Dendritic cell treated with granulocyte-macrophage colony-stimulating factor and Interleukin-4, amounts not matched to agents 40 ng/mL and 50 ng/mL, for 4 days (primary cell): ENCODE measurements around the gene CDK11B.
"Not testable (repeated sequence)": the region's sequence is repeated elsewhere in the genome, so short reads cannot be mapped to it uniquely, and the experiment has no call there.

Source experiments
- H3K27ac Mint-ChIP-seq: one replicate; pipeline ENCODE4 v1.8.0; 2022; ENCODE audit warnings: mild to moderate bottlenecking, mixed read lengths
- H3K27me3 Mint-ChIP-seq: one replicate; pipeline ENCODE4 v1.8.0; 2022; ENCODE audit warnings: mild to moderate bottlenecking, mixed read lengths
- H3K36me3 Mint-ChIP-seq: one replicate; pipeline ENCODE4 v1.8.0; 2022; ENCODE audit warnings: low read depth, mixed read lengths
- H3K4me1 Mint-ChIP-seq: one replicate; pipeline ENCODE4 v1.8.0; 2022; ENCODE audit warnings: low read depth, mixed read lengths
- H3K4me3 Mint-ChIP-seq: one replicate; pipeline ENCODE4 v1.8.0; 2022; ENCODE audit warnings: mild to moderate bottlenecking, moderate library complexity, mixed read lengths
- H3K9me3 Mint-ChIP-seq: one replicate; pipeline ENCODE4 v1.8.0; 2022; ENCODE audit warnings: mixed read lengths
- intact Hi-C: fragments of 100-400 bp; cut with micrococcal nuclease; formaldehyde crosslinking; loops from one replicate; pipeline ENCODE4 v1.15.0; 2022

Gene CDK11B

GRCh38 chr1:1601564-1602303 is 57.1 kb downstream of the CDK11B start:
- Mint-ChIP-seq H3K36me3 (no peaks in the 10 kb centered on the region), H3K27ac (no peak overlapping the region), H3K4me3 (no peak overlapping the region), H3K4me1 (peaks cover 41% of the 10 kb centered on the region), H3K27me3 (peaks cover 13% of the 10 kb centered on the region), H3K9me3 (no peaks in the 10 kb centered on the region)
- intact Hi-C loops = no loop called here

- H3K9me3 Mint-ChIP-seq = no peaks in the 10 kb centered on the region
- H3K27ac Mint-ChIP-seq = peak overlapping the region; percentile 15
- peaks cover 13% of the 10 kb centered on the region for H3K27me3 Mint-ChIP-seq
- intact Hi-C loops = no loop called here
- H3K4me3 Mint-ChIP-seq = peak overlapping the region; percentile 61
- no peaks in the 10 kb centered on the region for H3K36me3 Mint-ChIP-seq
- peaks cover 39% of the 10 kb centered on the region for H3K4me1 Mint-ChIP-seq
Measured at GRCh38 chr1:1600861-1601563, 57.8 kb downstream of the CDK11B start.

GRCh38 chr1:1599935-1600860 is 58.6 kb downstream of the CDK11B start, which contains the start of gene FNDC10:
Gene FNDC10, minus strand, starts transcription at chr1:1600135. Its CDS starts 120 bp downstream, at chr1:1600015.
- no peaks in the 10 kb centered on the region for H3K36me3 Mint-ChIP-seq
- intact Hi-C loops = no loop called here
- H3K27me3 Mint-ChIP-seq = peaks cover 13% of the 10 kb centered on the region
- peak within 1 kb of the TSS; percentile 40 for H3K27ac Mint-ChIP-seq
- no peaks in the 10 kb centered on the region for H3K9me3 Mint-ChIP-seq
- H3K4me3 Mint-ChIP-seq = peak within 1 kb of the TSS; percentile 71
- peaks cover 39% of the 10 kb centered on the region for H3K4me1 Mint-ChIP-seq

GRCh38 chr1:1599030-1599934 is 59.5 kb downstream of the CDK11B start:
- Mint-ChIP-seq H3K36me3 (no peaks in the 10 kb centered on the region), H3K9me3 (no peaks in the 10 kb centered on the region), H3K27ac (peak overlapping the region; percentile 40), H3K4me3 (peak overlapping the region; percentile 71), H3K4me1 (peaks cover 39% of the 10 kb centered on the region), H3K27me3 (peaks cover 13% of the 10 kb centered on the region)
- intact Hi-C loops = no loop called here

GRCh38 chr1:1598720-1599029 is 60.1 kb downstream of the CDK11B start:
- Mint-ChIP-seq H3K27ac (peak overlapping the region; percentile 40), H3K9me3 (no peaks in the 10 kb centered on the region)
- intact Hi-C loops = no loop called here

GRCh38 chr1:1598051-1598719 is 60.6 kb downstream of the CDK11B start:
- Mint-ChIP-seq H3K27me3 (peaks cover 13% of the 10 kb centered on the region), H3K36me3 (no peaks in the 10 kb centered on the region), H3K27ac (no peak overlapping the region), H3K4me3 (no peak overlapping the region), H3K9me3 (no peaks in the 10 kb centered on the region), H3K4me1 (peaks cover 34% of the 10 kb centered on the region)
- intact Hi-C loops = no loop called here

More at GRCh38 chr1:1598720-1599029, 60.1 kb downstream of the CDK11B start:
- Mint-ChIP-seq H3K36me3 (no peaks in the 10 kb centered on the region), H3K4me3 (peak overlapping the region; percentile 71), H3K27me3 (peaks cover 13% of the 10 kb centered on the region), H3K4me1 (peaks cover 39% of the 10 kb centered on the region)

GRCh38 chr1:1597275-1597930 is 61.4 kb downstream of the CDK11B start:
- H3K4me3 Mint-ChIP-seq = no peak overlapping the region

GRCh38 chr1:1596493-1597274 is 62.1 kb downstream of the CDK11B start:
- no peak overlapping the region for H3K27ac Mint-ChIP-seq
- intact Hi-C loops = no loop called here
- H3K27me3 Mint-ChIP-seq = peaks cover 13% of the 10 kb centered on the region
- no peak overlapping the region for H3K4me3 Mint-ChIP-seq
- peaks cover 19% of the 10 kb centered on the region for H3K4me1 Mint-ChIP-seq
- H3K9me3 Mint-ChIP-seq = no peaks in the 10 kb centered on the region
- H3K36me3 Mint-ChIP-seq = no peaks in the 10 kb centered on the region

More at GRCh38 chr1:1597275-1597930, 61.4 kb downstream of the CDK11B start:
- intact Hi-C loops = no loop called here
- H3K9me3 Mint-ChIP-seq = no peaks in the 10 kb centered on the region
- peaks cover 26% of the 10 kb centered on the region for H3K4me1 Mint-ChIP-seq
- peaks cover 13% of the 10 kb centered on the region for H3K27me3 Mint-ChIP-seq
- no peaks in the 10 kb centered on the region for H3K36me3 Mint-ChIP-seq
- H3K27ac Mint-ChIP-seq = no peak overlapping the region

- H3K4me3 Mint-ChIP-seq, H3K27ac Mint-ChIP-seq, H3K36me3 Mint-ChIP-seq, intact Hi-C loops, H3K9me3 Mint-ChIP-seq: not testable (repeated sequence)
- Mint-ChIP-seq H3K27me3 (peaks cover 13% of the 10 kb centered on the region), H3K4me1 (peaks cover 10% of the 10 kb centered on the region)
Measured at GRCh38 chr1:1595341-1595740, 63.5 kb downstream of the CDK11B start.

- intact Hi-C loops = no loop called here
- no peak overlapping the region for H3K4me3 Mint-ChIP-seq
- no peaks in the 10 kb centered on the region for H3K36me3 Mint-ChIP-seq
- H3K27ac Mint-ChIP-seq = no peak overlapping the region
- peaks cover 15% of the 10 kb centered on the region for H3K27me3 Mint-ChIP-seq
- H3K9me3 Mint-ChIP-seq = no peaks in the 10 kb centered on the region
- H3K4me1 Mint-ChIP-seq = peaks cover 10% of the 10 kb centered on the region
Measured at GRCh38 chr1:1594602-1595260, 64.1 kb downstream of the CDK11B start.

GRCh38 chr1:1593834-1594601 is 64.8 kb downstream of the CDK11B start:
- H3K9me3 Mint-ChIP-seq = no peaks in the 10 kb centered on the region
- no peaks in the 10 kb centered on the region for H3K36me3 Mint-ChIP-seq
- intact Hi-C loops = no loop called here
- H3K4me1 Mint-ChIP-seq = peaks cover 8% of the 10 kb centered on the region
- H3K27me3 Mint-ChIP-seq = peaks cover 19% of the 10 kb centered on the region
- H3K4me3 Mint-ChIP-seq = no peak overlapping the region
- H3K27ac Mint-ChIP-seq = no peak overlapping the region
